Left lobe of liver (tissue), 2 donors: ENCODE results near the gene C11orf98. TPM values are rescaled to one million over a fixed set of nuclear protein-coding genes. Genes with fewer than 3 reads are reported as not detected.
"Not testable (repeated sequence)": the region's sequence is repeated elsewhere in the genome, so short reads cannot be mapped to it uniquely, and the experiment has no call there.

ENCODE experiments used
- ATAC-seq: fragments of 200-7000 bp; cut with Tn5 transposase; one replicate; pipeline ENCODE4 v1.9.1; 2020; ENCODE audit warnings: mild to moderate bottlenecking, moderate library complexity
- DNase-seq: peaks from one replicate; pipeline ENCODE4 v3.0.0-alpha.2; 2020; ENCODE audit warnings: low spot score
- total RNA-seq: library from RNA; stranded (reverse); gene quantifications from one replicate; pipeline ENCODE4 v1.2.1, GENCODE V29; 2021
- donor health status: DM: no; HTN: no; CAD: no; lungs with moderate emphysema.
- donor health status: DM: no; HTN: yes; CAD: no.

Gene C11orf98
- total RNA-seq: 30.4 TPM

DNA sequence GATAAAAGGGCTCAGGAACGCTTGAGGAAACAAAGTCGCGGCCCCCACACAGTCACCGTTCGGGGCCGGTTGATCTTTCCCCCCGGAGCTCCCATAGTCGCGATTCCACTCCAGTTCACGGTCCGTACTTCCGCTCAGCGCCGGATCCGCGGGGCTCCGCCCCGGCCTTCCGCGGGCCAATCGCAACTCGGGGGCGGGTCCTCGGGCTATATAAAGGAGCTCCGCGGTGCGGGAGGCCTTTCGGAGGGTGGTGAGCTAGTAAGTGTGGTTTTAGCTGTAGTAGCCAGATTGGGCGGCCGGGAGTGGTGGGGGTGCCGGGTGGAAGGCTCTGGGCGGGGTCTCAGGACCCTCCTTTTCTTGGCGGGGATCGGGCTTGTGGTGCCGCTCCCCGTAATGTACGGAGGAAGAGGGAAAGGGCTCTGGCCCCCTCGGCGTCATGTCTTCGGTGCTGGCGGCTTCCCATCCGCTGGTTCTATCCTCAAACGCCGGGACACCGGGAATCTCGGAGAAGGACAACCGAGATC lies at the start of gene C11orf98, which contains the start of gene CSKMT:
Gene C11orf98, minus strand, starts transcription at position 136 of the 524 bp plus-strand sequence. Its CDS starts 41 bp downstream, at position 95.
Gene CSKMT, plus strand, starts transcription at position 238 of the 524 bp plus-strand sequence. CDS start 568 bp downstream, outside the sequence.
- DNase-seq (peak; percentile 96), ATAC-seq (peak; percentile 93)

- DNase-seq: peak; percentile 85
- ATAC-seq: peak; percentile 69
Measured at GRCh38 chr11:62713343-62713742, 48.3 kb upstream of the C11orf98 start.

DNA sequence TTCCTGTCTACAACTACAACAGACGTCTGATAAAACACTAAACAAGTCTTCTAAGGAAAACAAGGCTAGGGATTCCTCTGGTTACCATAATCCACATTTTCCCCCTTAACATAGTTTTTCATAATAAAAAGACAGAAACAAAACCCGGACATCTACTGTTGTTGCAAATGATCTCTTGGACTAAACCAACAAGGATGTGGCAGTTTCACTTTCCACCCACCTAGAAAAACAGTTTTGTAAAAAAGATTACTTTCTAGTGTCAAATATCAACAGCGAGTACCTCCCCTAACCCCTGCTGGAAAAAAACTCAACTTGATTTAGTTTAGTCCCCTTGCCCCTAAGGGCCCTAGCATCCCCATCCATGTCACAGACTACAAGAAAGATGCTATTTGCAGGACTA lies 47.9 kb upstream of the C11orf98 start:
- DNase-seq: no peak
- ATAC-seq: no peak

GRCh38 chr11:62712276-62712812 lies 47.3 kb upstream of the C11orf98 start:
- DNase-seq: no peak
- ATAC-seq: no peak

GRCh38 chr11:62710001-62710345 lies 45.0 kb upstream of the C11orf98 start:
- ATAC-seq (peak; percentile 7), DNase-seq (no peak)

DNA sequence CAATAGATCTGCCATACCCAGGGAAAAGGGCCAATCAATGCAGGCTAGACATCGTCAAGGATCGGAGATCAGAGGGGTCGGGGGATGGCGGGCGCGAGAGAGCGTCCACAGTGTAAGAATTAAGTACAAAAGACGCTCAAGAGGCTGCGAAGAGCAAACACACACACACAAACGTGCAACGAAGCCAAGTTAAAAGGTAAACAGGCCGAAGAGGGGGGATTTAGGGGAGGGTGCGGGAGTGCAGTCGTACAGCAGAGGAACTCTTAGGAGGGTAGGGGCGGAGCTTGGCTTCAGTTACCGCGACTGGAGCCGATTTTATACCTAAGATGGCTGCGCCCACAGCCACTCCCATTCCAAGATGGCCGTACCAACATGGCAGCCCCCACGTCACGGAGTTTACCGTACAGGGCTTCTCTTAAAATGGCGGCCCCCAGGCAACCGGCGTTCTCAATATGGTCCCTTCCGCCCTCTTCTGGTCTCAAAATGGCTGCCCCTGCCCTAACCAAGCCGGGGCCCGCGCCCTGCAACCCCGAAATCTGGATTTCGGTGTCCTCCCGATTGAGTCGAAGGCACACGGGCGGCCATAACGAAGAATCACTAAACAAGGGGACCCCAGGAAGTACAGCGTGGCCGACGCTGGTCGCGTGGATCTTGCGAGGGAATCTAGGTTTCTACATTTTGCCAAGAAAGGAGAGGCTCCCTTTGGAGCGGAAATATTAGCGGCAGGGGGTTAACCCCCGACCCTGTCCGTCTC lies 44.4 kb upstream of the C11orf98 start:
- peak; percentile 97 for DNase-seq
- peak; percentile 75 for ATAC-seq

DNA sequence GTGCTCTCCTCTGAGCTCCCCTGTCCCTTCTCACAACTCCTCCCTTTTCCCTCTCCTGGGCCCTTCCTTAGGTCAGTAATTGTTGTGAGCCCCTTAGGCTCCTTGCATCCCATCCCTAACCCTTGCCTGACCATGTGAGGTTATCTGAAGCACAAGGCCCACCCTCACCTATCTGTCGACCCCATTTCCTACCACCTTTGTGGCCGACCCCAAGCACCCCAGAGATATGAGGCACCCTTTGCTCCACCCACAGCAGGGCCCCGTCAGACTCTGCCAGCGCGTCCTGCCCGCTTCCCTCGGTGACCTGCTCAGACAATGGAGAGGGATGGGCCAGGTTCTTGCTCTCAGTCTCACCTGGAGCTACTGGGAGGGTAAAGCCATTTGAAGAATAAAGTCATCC lies 43.8 kb upstream of the C11orf98 start:
- ATAC-seq: no peak
- peak; percentile 55 for DNase-seq

DNA sequence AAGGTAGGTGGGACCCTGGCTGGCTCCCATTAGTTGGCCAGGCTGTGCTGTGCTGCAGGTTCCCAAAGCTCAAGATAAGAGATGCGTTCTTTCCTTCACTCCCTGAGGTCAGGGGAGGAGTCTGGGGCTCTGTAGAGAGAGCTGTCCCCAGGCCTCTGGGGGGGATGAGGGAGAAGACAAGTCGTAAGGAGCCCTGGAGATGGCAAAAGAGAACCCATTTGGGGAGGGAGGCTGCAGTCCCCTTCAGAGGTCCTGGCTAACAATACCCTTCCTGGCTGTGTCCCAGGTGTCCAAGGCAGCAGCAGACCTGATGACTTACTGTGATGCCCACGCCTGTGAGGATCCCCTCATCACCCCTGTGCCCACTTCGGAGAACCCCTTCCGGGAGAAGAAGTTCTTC lies 43.4 kb upstream of the C11orf98 start:
- ATAC-seq (no peak), DNase-seq (no peak)

DNA sequence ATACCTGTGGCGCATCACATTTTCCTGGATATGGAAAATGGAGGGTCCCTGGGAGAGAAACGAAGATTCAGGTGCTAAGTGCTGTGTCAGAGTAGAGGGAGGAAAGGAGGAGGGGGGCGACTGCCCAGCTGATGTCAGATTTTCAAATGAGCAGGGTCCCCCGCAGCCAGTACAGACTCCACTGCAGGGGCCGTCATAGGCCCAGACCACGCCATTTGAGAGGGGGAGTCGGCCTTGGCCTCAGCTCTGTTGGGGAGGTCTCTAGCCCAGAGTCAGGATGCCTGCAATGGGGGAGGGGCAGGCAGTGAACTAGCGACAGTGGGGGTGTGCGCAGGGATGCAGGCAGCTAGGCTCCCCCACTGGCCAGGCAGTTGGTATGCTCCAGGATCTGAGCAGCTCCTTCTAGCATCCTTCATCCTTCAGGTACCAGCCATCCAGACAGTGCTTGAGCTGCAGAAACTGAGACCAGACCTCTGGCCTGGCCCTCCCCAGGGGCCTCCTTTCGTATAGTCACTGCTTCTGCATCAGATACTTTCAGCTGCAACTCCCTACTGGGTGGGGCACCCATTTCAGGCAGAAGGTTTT lies 42.4 kb upstream of the C11orf98 start, which contains the start of the genes BSCL2 and GNG3:
Gene BSCL2, minus strand, starts transcription at position 148 of the 585 bp plus-strand sequence. CDS start 229 bp downstream, outside the sequence.
Gene GNG3, plus strand, starts transcription at position 400 of the 585 bp plus-strand sequence. CDS start 620 bp downstream, outside the sequence.
- no peak for ATAC-seq
- DNase-seq: no peak

DNA sequence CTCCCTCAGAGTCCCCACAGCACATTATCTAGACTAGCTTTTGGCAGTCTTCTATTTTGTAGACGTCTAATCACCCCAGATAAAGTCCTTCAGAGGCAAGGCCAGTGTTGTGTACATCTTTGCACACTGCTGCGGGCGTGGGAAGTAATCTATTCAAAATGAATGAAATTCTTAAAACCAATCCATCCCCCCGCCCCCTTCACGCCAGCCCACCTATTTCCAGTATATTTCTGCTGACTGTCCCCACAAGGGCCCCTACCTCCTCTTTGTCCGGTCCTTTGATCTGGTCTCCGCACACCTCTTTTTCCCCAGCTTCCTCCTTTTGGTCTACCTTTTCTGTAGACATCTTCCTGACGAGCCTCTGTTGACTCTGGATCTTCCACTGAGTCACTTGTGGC lies 41.8 kb upstream of the C11orf98 start:
- no peak for DNase-seq
- no peak for ATAC-seq

- ATAC-seq (peak; percentile 84), DNase-seq (peak; percentile 96)
Measured at GRCh38 chr11:62705880-62706849, 41.2 kb upstream of the C11orf98 start.

DNA sequence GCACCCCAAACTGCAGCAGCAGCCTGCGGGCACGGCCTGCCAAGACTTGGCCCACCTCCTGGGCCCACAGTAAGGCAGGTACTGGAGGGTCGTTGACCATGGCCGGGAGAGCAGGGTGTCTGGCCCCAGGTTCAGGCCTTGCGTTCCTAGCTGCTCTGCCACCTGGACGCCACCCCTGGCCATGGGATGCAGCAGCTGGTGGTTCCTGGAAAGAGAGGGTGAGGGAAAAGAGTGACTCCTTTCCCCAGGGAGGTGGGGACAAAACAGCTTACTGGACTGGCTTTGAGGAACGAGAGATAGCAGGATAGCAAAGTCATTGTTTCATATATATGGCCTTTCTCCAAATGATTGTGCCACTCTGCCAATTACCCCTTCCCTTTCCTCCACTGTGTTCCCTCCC lies 40.4 kb upstream of the C11orf98 start:
- DNase-seq (no peak), ATAC-seq (no peak)

GRCh38 chr11:62703921-62704320 lies 38.9 kb upstream of the C11orf98 start:
- not testable (repeated sequence) for DNase-seq, ATAC-seq

- ATAC-seq (no peak), DNase-seq (no peak)
Measured at GRCh38 chr11:62702246-62702645, 37.2 kb upstream of the C11orf98 start.

DNA sequence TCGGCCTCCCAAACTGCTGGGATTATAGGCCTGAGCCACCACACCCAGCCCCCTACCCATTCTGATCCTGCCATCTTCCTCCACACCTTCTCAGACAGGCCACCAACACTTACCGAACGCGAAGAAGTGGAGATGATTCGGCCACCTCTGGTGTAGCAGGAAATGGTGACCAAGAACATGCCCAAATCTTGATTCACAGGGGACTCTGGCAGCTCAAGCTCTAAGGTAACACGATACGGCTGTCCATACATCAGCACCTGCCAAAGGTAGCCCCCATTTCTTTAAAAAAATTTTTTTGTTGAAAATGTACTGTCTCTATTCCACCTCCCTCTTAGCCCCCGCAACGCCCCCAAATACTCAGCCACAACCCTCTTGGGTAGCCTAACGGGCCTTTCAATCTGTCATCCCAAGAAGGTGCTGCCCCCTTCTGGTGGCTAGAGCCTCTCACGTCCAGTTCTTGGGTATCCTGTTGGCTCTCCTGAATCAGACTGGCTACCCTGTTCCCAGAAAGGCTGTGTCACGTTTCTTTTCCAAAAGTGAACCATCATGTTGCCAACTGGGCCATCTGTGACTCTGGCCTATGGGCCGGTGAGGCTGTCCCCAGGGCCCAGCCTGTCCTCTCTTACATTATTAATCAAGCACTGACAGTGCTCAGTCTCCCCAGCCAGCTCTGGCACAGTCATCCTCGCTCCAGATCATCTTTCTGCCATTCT lies 29.6 kb upstream of the C11orf98 start:
- DNase-seq (peak; percentile 74), ATAC-seq (peak; percentile 97)

- ATAC-seq: not testable (repeated sequence)
Measured at GRCh38 chr11:62693624-62694023, 28.6 kb upstream of the C11orf98 start.

DNA sequence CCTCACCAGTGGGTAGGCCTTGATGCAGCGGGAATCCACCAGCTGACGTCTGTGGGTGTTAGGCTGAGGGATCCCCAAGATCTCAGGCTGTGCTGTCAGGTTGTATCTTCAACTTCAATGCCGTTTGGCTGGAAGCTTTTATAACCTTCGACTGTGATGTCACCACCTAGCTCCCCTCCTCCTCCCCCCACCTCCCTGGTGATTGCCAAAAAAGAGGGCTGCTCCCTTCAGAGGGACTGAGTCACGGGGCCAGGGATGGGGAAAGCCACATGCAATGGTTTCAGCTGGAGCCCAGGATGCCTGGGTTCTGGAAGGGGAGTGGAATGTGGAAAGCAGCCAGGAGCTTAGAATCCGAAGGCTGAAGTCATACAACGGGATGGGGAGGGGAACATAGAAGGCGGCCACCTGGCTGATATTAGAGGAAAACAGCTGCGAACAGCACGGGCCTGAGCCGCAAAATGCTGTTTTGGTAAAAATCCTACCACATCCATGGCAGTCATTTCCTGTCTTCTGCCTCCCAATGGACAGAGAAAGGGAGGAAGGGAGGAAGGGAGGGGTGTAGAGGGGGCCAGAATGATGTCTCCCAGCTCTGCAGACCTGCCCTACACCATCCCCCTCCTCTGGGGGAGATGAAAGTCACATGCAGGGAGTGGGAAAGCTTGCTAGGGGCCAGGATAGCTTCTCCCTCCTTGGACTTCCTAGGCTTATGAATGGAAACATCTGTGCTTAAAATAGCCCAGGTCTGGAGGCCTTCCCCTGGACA lies 24.6 kb upstream of the C11orf98 start, which contains the start of gene LRRN4CL:
Gene LRRN4CL, minus strand, starts transcription at position 110 of the 763 bp plus-strand sequence. CDS start 1,022 bp downstream, outside the sequence.
- DNase-seq (no peak), ATAC-seq (no peak)

More at GRCh38 chr11:62693624-62694023, 28.6 kb upstream of the C11orf98 start:
- not testable (repeated sequence) for DNase-seq

GRCh38 chr11:62688491-62688890 lies 23.5 kb upstream of the C11orf98 start:
- peak; percentile 25 for ATAC-seq
- no peak for DNase-seq
